OCI-LY3 (cell line): ENCODE data around the gene REXO4.
A peak's percentile ranks its signal among the peaks of the same experiment; 100 is the strongest.

Source experiments
- H2AFZ ChIP-seq: fragments of 200-600, 300-600 bp; shearing (Covaris generic); 2 replicates; pipeline ENCODE4 v1.6.0; 2014; ENCODE audit warnings: antibody characterized with exemption, low read depth, low read length
- H3K27ac ChIP-seq: fragments of 200-600, 300-600 bp; sonication (generic); 2 replicates; pipeline ENCODE4 v1.5.1; 2014; ENCODE audit warnings: mild to moderate bottlenecking, low read length, moderate library complexity, mixed read lengths
- H3K27me3 ChIP-seq: fragments of 200-600, 300-600 bp; sonication (generic); 2 replicates; pipeline ENCODE4 v1.6.1; 2014; ENCODE audit warnings: low read depth, low read length, mixed read lengths
- H3K36me3 ChIP-seq: fragments of 200-600, 300-600 bp; sonication (generic); replicated peaks from 2 replicates; pipeline ENCODE3; 2014; ENCODE audit warnings: low read depth, low read length, mixed read lengths
- H3K4me1 ChIP-seq: fragments of 300-600, 200-600 bp; sonication (generic); 2 replicates; pipeline ENCODE4 v1.6.1; 2014; ENCODE audit warnings: low read length, mixed read lengths
- H3K4me2 ChIP-seq: fragments of 200-600, 300-600 bp; sonication (generic); 2 replicates; pipeline ENCODE4 v1.6.1; 2014; ENCODE audit warnings: low read length, mixed read lengths
- H3K4me3 ChIP-seq: fragments of 300-600, 200-600 bp; sonication (generic); 2 replicates; pipeline ENCODE4 v1.5.1; 2014; ENCODE audit warnings: antibody characterized with exemption, mild to moderate bottlenecking, low read length, moderate library complexity
- H3K79me2 ChIP-seq: fragments of 300-600, 200-600 bp; shearing (Covaris generic); 2 replicates; pipeline ENCODE4 v1.6.1; 2014; ENCODE audit warnings: mild to moderate bottlenecking, low read length, mixed read lengths
- H3K9ac ChIP-seq: fragments of 300-600, 200-600 bp; shearing (Covaris generic); 2 replicates; pipeline ENCODE4 v1.6.0; 2014; ENCODE audit warnings: mild to moderate bottlenecking, low read length, moderate library complexity
- H3K9me3 ChIP-seq: fragments of 200-600, 300-600 bp; shearing (Covaris generic); 2 replicates; pipeline ENCODE4 v1.6.1; 2014; ENCODE audit warnings: low read length, mixed read lengths; ENCODE audit not compliant: insufficient read depth
- H4K20me1 ChIP-seq: fragments of 200-600, 300-600 bp; sonication (generic); 2 replicates; pipeline ENCODE4 v1.6.1; 2016; ENCODE audit warnings: low read length, mixed read lengths; ENCODE audit not compliant: insufficient read depth
- CTCF ChIP-seq: fragments of 200-600, 300-600 bp; sonication (generic); IDR thresholded peaks from 2 replicates; pipeline ENCODE4 v1.5.1; 2014; ENCODE audit warnings: antibody characterized with exemption, low read length, low read depth
- EZH2phosphoT487 ChIP-seq: fragments of 200-600 bp; shearing (Covaris generic); IDR thresholded peaks from 2 replicates; pipeline ENCODE4 v1.6.1; 2018; ENCODE audit warnings: antibody characterized with exemption, mixed run types, low read depth

The REXO4 gene

GRCh38 chr9:133405508-133406438, 12.0 kb downstream of the REXO4 start:
- no peak overlapping the region for H3K27ac ChIP-seq
- no peak for TF ChIP-seq CTCF
- TF ChIP-seq EZH2phosphoT487, result no peak

DNA sequence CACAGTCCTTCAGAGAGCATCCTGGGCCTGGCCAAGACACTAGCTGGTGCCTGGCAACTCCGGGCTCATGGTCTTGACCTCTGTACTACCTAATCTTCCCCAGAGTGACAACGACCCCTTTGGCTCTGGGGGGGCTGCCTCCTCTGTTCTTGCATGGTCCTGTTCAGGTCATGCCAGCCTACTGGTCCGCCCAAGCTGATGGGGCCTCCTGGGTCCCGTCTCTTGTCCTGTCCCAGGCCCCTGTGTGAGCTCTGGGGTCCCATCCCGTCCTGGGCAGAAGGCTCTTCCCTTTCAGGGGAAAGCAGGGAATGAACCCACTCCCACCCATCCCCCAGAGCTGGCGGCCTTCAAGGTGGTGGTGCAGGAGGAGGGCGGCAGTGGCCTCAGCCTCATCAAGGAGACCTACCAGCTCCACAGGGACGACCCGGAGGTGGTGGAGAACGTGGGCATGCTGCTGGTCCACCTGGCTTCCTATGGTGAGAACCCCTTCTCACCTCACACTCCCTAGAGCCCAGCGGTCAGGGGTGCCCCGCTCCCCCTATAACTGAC, 13.3 kb downstream of the REXO4 start:
- no peaks in the 10 kb centered on the region for H4K20me1 ChIP-seq

More at GRCh38 chr9:133405508-133406438, 12.0 kb downstream of the REXO4 start:
- no peak overlapping the region for H3K4me3 ChIP-seq
- H4K20me1 ChIP-seq, result no peaks in the 10 kb centered on the region
- no peaks in the 10 kb centered on the region for H3K4me1 ChIP-seq
- H3K27me3 ChIP-seq, result no peaks in the 10 kb centered on the region
- peaks cover 41% of the 10 kb centered on the region for H3K36me3 ChIP-seq
- no peak overlapping the region for H2AFZ ChIP-seq
- no peak overlapping the region for H3K4me2 ChIP-seq
- H3K79me2 ChIP-seq, result no peaks in the 10 kb centered on the region
- no peaks in the 10 kb centered on the region for H3K9me3 ChIP-seq
- H3K9ac ChIP-seq, result no peak overlapping the region

DNA sequence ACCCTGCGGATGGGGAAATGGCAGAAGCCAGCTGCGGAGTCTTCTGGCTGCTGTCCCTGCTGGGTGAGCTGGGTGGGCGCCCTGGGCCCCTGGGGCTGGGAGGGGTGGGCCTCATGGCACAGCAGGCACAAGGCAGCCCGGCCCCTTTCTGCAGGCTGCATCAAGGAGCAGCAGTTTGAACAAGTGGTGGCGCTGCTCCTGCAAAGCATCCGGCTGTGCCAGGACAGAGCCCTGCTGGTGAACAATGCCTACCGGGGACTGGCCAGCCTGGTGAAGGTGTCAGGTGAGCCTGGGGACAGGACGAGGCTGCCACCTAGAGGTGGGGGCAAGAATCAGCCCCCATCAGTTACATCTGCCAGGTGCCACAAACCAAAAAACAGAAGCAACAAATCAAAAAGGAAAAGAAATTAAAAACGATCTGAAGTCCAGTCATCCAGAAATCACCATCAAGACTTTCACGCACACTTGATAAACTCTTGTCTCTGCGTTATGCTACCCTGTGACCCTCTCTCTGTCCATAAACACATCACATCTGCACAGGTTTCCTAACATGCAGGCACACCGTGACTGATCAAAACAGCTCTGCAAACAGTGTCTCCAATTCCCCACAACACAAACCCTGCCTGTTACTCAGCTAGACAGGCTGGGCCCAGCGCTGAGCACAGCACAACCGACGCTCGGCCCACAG, 13.9 kb downstream of the REXO4 start:
- Histone ChIP-seq H2AFZ (no peak overlapping the region), H3K4me1 (no peaks in the 10 kb centered on the region), H3K79me2 (no peaks in the 10 kb centered on the region), H4K20me1 (no peaks in the 10 kb centered on the region), H3K4me2 (no peak overlapping the region), H3K4me3 (no peak overlapping the region), H3K9me3 (no peaks in the 10 kb centered on the region), H3K9ac (no peak overlapping the region), H3K36me3 (peaks cover 27% of the 10 kb centered on the region), H3K27ac (no peak overlapping the region), H3K27me3 (no peaks in the 10 kb centered on the region)
- TF ChIP-seq CTCF (peak; percentile 53), EZH2phosphoT487 (no peak)

More for the DNA sequence above, 13.3 kb downstream of the REXO4 start:
- Histone ChIP-seq H3K4me1 (no peaks in the 10 kb centered on the region), H3K79me2 (no peaks in the 10 kb centered on the region), H3K9me3 (no peaks in the 10 kb centered on the region), H3K27ac (no peak overlapping the region), H3K4me2 (no peak overlapping the region), H2AFZ (no peak overlapping the region), H3K9ac (no peak overlapping the region), H3K4me3 (no peak overlapping the region), H3K36me3 (peaks cover 30% of the 10 kb centered on the region), H3K27me3 (no peaks in the 10 kb centered on the region)
- TF ChIP-seq CTCF, result no peak
- TF ChIP-seq EZH2phosphoT487, result no peak

DNA sequence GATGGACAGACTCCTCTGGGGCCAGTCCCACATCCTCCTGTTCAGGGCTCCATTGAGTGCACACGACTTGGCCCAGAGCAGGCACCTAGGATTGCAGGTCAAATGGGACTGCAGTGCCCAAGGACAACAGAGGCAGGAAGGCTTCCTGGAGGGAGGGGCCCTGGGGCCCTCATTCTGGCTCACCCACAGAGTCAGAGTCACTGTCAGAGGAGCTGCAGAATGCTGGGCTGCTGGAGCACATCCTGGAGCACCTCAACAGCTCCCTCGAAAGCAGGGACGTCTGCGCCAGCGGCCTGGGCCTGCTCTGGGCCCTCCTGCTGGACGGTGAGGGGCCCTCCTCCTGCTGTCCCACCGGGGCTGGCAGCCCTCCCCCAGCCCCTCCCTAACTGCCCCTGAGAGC, 15.1 kb downstream of the REXO4 start:
- H3K9me3 ChIP-seq, result no peaks in the 10 kb centered on the region
- no peaks in the 10 kb centered on the region for H3K27me3 ChIP-seq
- H2AFZ ChIP-seq, result no peak overlapping the region
- no peak overlapping the region for H3K9ac ChIP-seq
- H3K4me1 ChIP-seq, result no peaks in the 10 kb centered on the region
- H3K27ac ChIP-seq, result no peak overlapping the region
- H3K4me3 ChIP-seq, result no peak overlapping the region
- TF ChIP-seq EZH2phosphoT487 (no peak), CTCF (no peak)
- peaks cover 23% of the 10 kb centered on the region for H3K36me3 ChIP-seq
- H4K20me1 ChIP-seq, result no peaks in the 10 kb centered on the region
- no peaks in the 10 kb centered on the region for H3K79me2 ChIP-seq
- no peak overlapping the region for H3K4me2 ChIP-seq
